ENCODE data around the gene NXN.

- TF ChIP-seq POLR2A (IDR thresholded peaks at IDR 0.05), result no peak
- TF ChIP-seq CTCF (IDR thresholded peaks at IDR 0.05), result no peak
Observed at GRCh38 chr17:824378-824777, 155.2 kb downstream of the NXN start.
